ENCODE data around the gene LTF.

LTF gene

DNA sequence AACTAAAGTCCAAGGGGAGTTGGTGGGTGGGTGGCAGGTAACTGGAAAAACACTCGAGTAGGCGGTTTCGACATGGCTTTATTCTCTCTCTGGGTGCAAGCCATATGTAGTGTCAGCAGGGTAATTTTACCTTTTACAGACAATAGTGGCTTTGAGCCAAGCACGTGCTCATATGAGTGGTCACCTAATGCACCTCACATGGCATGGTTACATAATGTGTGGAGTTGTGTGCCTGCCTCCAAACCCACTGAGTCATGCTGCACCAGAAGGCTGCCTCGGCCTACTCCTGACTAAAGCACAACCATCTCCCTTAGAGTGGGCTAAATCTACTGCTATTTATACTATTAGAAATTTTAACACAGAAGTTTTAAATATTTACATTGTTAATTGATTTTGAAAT, 41.1 kb downstream of the LTF start:
- ChIA-PET POLR2A (no interaction called here), CTCF (no interaction called here)
- H3K9me3 ChIP-seq (ENCODE audit: control insufficient read depth, insufficient read depth, low read depth, low read length) = no peaks in the 10 kb centered on the region
- no peaks in the 10 kb centered on the region for H3K36me3 ChIP-seq (ENCODE audit: control insufficient read depth in 2 of 2, insufficient read depth in 1 of 2, low read length in 2 of 2)
- no peak overlapping the region for H3K27ac ChIP-seq (ENCODE audit: extremely low read depth, low read depth, low read length)
- TF ChIP-seq ZNF146 (tag by site-specific recombination; IDR thresholded peaks at IDR 0.05) (no peak), ZFP69B (tag by site-specific recombination; IDR thresholded peaks at IDR 0.05) (no peak), ZNF335 (tag by site-specific recombination; conservative IDR thresholded peaks at IDR 0.05) (0 out of 2 replicates have a peak, but pooled peaks have one; percentile 25), ZNF132 (tag by site-specific recombination; IDR thresholded peaks at IDR 0.05; ENCODE audit: borderline replicate concordance) (no peak), ZFHX2 (tag by site-specific recombination; conservative IDR thresholded peaks at IDR 0.05) (peak; percentile 33), EGR2 (tag by site-specific recombination; IDR thresholded peaks at IDR 0.05; ENCODE audit: low read depth) (0 out of 2 replicates have a peak, but pooled peaks have one; percentile 18)
- TF ChIP-seq, protein P1, sequence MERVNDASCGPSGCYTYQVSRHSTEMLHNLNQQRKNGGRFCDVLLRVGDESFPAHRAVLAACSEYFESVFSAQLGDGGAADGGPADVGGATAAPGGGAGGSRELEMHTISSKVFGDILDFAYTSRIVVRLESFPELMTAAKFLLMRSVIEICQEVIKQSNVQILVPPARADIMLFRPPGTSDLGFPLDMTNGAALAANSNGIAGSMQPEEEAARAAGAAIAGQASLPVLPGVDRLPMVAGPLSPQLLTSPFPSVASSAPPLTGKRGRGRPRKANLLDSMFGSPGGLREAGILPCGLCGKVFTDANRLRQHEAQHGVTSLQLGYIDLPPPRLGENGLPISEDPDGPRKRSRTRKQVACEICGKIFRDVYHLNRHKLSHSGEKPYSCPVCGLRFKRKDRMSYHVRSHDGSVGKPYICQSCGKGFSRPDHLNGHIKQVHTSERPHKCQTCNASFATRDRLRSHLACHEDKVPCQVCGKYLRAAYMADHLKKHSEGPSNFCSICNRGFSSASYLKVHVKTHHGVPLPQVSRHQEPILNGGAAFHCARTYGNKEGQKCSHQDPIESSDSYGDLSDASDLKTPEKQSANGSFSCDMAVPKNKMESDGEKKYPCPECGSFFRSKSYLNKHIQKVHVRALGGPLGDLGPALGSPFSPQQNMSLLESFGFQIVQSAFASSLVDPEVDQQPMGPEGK (tag by site-specific recombination; IDR thresholded peaks at IDR 0.05) = no peak
- no peak overlapping the region for H3K4me3 ChIP-seq (ENCODE audit: low read depth, low read length)
- H3K4me1 ChIP-seq (ENCODE audit: control insufficient read depth, insufficient read depth, low read length) = no peaks in the 10 kb centered on the region

DNA sequence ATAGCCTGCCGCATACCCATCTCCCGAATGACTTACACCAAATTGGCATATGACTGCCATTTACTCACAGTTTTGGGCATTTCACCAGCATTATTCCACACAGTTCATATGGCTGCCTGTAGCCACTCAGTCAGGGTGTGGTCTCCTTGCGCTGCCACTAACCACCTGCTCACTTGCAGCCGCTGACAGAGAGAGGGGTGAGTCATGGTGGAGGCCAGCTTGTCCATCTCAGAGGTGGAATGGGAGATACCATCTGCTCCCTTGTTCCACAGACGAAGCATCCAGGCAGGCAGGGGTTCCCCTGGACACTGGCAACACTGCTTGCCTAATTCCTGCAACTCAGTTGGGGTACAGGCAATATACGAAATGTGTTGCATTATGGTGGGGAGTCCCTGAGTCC, 42.1 kb downstream of the LTF start:
- H3K4me3 ChIP-seq (ENCODE audit: low read depth, low read length) = no peak overlapping the region
- H3K36me3 ChIP-seq (ENCODE audit: control insufficient read depth in 2 of 2, insufficient read depth in 1 of 2, low read length in 2 of 2) = no peaks in the 10 kb centered on the region
- TF ChIP-seq ZNF747 (tag by site-specific recombination; IDR thresholded peaks at IDR 0.05) = no peak
- TF ChIP-seq, protein P2, sequence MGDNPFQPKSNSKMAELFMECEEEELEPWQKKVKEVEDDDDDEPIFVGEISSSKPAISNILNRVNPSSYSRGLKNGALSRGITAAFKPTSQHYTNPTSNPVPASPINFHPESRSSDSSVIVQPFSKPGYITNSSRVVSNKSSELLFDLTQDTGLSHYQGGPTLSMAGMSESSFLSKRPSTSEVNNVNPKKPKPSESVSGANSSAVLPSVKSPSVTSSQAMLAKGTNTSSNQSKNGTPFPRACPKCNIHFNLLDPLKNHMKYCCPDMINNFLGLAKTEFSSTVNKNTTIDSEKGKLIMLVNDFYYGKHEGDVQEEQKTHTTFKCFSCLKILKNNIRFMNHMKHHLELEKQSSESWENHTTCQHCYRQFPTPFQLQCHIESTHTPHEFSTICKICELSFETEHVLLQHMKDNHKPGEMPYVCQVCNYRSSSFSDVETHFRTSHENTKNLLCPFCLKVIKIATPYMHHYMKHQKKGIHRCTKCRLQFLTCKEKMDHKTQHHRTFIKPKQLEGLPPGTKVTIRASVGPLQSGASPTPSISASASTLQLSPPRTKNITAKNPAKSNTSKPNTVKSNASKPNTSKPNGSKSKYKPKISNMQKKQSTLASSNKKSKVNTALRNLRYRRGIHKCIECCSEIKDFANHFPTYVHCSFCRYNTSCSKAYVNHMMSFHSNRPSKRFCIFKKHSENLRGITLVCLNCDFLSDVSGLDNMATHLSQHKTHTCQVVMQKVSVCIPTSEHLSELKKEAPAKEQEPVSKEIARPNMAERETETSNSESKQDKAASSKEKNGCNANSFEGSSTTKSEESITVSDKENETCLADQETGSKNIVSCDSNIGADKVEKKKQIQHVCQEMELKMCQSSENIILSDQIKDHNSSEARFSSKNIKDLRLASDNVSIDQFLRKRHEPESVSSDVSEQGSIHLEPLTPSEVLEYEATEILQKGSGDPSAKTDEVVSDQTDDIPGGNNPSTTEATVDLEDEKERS (tag by site-specific recombination; IDR thresholded peaks at IDR 0.05) = no peak
- TF ChIP-seq ZNF121 (tag by site-specific recombination; IDR thresholded peaks at IDR 0.05) = no peak
- TF ChIP-seq, protein P1 (tag by site-specific recombination; IDR thresholded peaks at IDR 0.05) = no peak
- TF ChIP-seq FEZF1 (tag by site-specific recombination; IDR thresholded peaks at IDR 0.05) = peak; percentile 31; the same call in 1 of the 2 replicates
- TF ChIP-seq, protein P3, sequence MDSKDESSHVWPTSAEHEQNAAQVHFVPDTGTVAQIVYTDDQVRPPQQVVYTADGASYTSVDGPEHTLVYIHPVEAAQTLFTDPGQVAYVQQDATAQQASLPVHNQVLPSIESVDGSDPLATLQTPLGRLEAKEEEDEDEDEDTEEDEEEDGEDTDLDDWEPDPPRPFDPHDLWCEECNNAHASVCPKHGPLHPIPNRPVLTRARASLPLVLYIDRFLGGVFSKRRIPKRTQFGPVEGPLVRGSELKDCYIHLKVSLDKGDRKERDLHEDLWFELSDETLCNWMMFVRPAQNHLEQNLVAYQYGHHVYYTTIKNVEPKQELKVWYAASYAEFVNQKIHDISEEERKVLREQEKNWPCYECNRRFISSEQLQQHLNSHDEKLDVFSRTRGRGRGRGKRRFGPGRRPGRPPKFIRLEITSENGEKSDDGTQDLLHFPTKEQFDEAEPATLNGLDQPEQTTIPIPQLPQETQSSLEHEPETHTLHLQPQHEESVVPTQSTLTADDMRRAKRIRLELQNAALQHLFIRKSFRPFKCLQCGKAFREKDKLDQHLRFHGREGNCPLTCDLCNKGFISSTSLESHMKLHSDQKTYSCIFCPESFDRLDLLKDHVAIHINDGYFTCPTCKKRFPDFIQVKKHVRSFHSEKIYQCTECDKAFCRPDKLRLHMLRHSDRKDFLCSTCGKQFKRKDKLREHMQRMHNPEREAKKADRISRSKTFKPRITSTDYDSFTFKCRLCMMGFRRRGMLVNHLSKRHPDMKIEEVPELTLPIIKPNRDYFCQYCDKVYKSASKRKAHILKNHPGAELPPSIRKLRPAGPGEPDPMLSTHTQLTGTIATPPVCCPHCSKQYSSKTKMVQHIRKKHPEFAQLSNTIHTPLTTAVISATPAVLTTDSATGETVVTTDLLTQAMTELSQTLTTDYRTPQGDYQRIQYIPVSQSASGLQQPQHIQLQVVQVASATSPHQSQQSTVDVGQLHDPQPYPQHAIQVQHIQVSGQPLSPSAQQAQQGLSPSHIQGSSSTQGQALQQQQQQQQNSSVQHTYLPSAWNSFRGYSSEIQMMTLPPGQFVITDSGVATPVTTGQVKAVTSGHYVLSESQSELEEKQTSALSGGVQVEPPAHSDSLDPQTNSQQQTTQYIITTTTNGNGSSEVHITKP (tag by site-specific recombination; IDR thresholded peaks at IDR 0.05) = peak; percentile 62
- no peaks in the 10 kb centered on the region for H3K4me1 ChIP-seq (ENCODE audit: control insufficient read depth, insufficient read depth, low read length)
- ChIA-PET POLR2A (no interaction called here), CTCF (no interaction called here)
- H3K9me3 ChIP-seq (ENCODE audit: control insufficient read depth, insufficient read depth, low read depth, low read length) = no peaks in the 10 kb centered on the region
- H3K27ac ChIP-seq (ENCODE audit: extremely low read depth, low read depth, low read length) = no peak overlapping the region
